DND-41 (cell line): ENCODE data around the gene LARP6.

Source experiments
- ATAC-seq: fragments of 200-7000 bp; cut with Tn5 transposase; 3 replicates; pipeline ENCODE4 v1.9.1; 2021; ENCODE audit warnings: low read depth; ENCODE audit not compliant: insufficient read depth
- DNase-seq: peaks from one replicate; pipeline ENCODE4 v3.0.0-alpha.2; 2020
- H2AFZ ChIP-seq: 2 replicates; pipeline ENCODE4 v1.6.0; 2012; ENCODE audit warnings: low read depth, low read length
- H3K27ac ChIP-seq: 2 replicates; pipeline ENCODE4 v1.5.1; 2012; ENCODE audit warnings: low read length, inconsistent platforms
- H3K27me3 ChIP-seq: fragments of 200-600 bp; sonication (generic); 2 replicates; pipeline ENCODE4 v1.6.0; 2012; ENCODE audit warnings: low read length, mild to moderate bottlenecking, inconsistent platforms; ENCODE audit not compliant: insufficient read depth, poor library complexity
- H3K36me3 ChIP-seq: 2 replicates; pipeline ENCODE4 v1.5.1; 2012; ENCODE audit warnings: low read length, inconsistent platforms; ENCODE audit not compliant: insufficient read depth
- H3K4me1 ChIP-seq: 2 replicates; pipeline ENCODE4 v1.5.1; 2012; ENCODE audit warnings: mild to moderate bottlenecking, low read length; ENCODE audit not compliant: insufficient read depth
- H3K4me2 ChIP-seq: 2 replicates; pipeline ENCODE4 v1.6.0; 2012; ENCODE audit warnings: mild to moderate bottlenecking, moderate library complexity, low read length, inconsistent platforms; ENCODE audit not compliant: insufficient read depth
- H3K4me3 ChIP-seq, 2 experiments: fragments of 200-600 bp in 1 of 2; shearing (Covaris generic) in 1 of 2; 2 replicates each; pipeline ENCODE4 v1.5.1; 2012 to 2016; ENCODE audit warnings: inconsistent platforms in 2 of 2, low read length in 2 of 2, mild to moderate bottlenecking in 2 of 2, low read depth in 1 of 2, moderate library complexity in 1 of 2
- H3K79me2 ChIP-seq: 2 replicates; pipeline ENCODE4 v1.6.0; 2012; ENCODE audit warnings: low read length, inconsistent platforms; ENCODE audit not compliant: insufficient read depth
- H3K9ac ChIP-seq: 2 replicates; pipeline ENCODE4 v1.6.0; 2012; ENCODE audit warnings: low read depth, mild to moderate bottlenecking, inconsistent platforms, low read length, moderate library complexity
- H3K9me3 ChIP-seq: 2 replicates; pipeline ENCODE4 v1.5.1; 2012; ENCODE audit warnings: low read length, moderate library complexity, mild to moderate bottlenecking, inconsistent platforms; ENCODE audit not compliant: insufficient read depth, severe bottlenecking
- H4K20me1 ChIP-seq: 2 replicates; pipeline ENCODE4 v1.6.0; 2012; ENCODE audit warnings: low read length; ENCODE audit not compliant: insufficient read depth
- CTCF ChIP-seq: IDR thresholded peaks from 2 replicates; pipeline ENCODE4 v1.5.1; 2012; ENCODE audit warnings: borderline replicate concordance, low read length, moderate library complexity, mild to moderate bottlenecking; ENCODE audit not compliant: poor library complexity, severe bottlenecking; ENCODE audit errors: extremely low read depth
- EZH2 ChIP-seq: IDR thresholded peaks from 3 replicates; pipeline ENCODE4 v1.6.1; 2012; ENCODE audit warnings: borderline replicate concordance, low read depth, mild to moderate bottlenecking, moderate library complexity, low read length, inconsistent platforms; ENCODE audit not compliant: severe bottlenecking

LARP6 gene

GRCh38 chr15:70802629-70803028, 51.3 kb downstream of the LARP6 start:
- no peak for ATAC-seq
- no peaks in the 10 kb centered on the region for H3K36me3 ChIP-seq
- no peak overlapping the region for H3K4me3 ChIP-seq
- no peak overlapping the region for H3K27ac ChIP-seq
- TF ChIP-seq EZH2 = no peak
- no peak for TF ChIP-seq CTCF
- H3K9ac ChIP-seq = no peak overlapping the region
- H4K20me1 ChIP-seq = no peaks in the 10 kb centered on the region
- DNase-seq = no peak
- no peak overlapping the region for H3K4me2 ChIP-seq
- H2AFZ ChIP-seq = no peak overlapping the region
- no peaks in the 10 kb centered on the region for H3K27me3 ChIP-seq
- H3K9me3 ChIP-seq = no peaks in the 10 kb centered on the region
- H3K79me2 ChIP-seq = no peaks in the 10 kb centered on the region
- no peaks in the 10 kb centered on the region for H3K4me1 ChIP-seq

- H3K4me1 ChIP-seq = no peaks in the 10 kb centered on the region
- no peak for DNase-seq
- H3K36me3 ChIP-seq = no peaks in the 10 kb centered on the region
- H3K4me3 ChIP-seq = no peak overlapping the region
- TF ChIP-seq CTCF (no peak), EZH2 (no peak)
- H3K9ac ChIP-seq = no peak overlapping the region
- no peak overlapping the region for H2AFZ ChIP-seq
- no peaks in the 10 kb centered on the region for H3K79me2 ChIP-seq
- ATAC-seq = no peak
- no peaks in the 10 kb centered on the region for H3K9me3 ChIP-seq
- no peak overlapping the region for H3K4me2 ChIP-seq
- no peak overlapping the region for H3K27ac ChIP-seq
- no peaks in the 10 kb centered on the region for H3K27me3 ChIP-seq
- no peaks in the 10 kb centered on the region for H4K20me1 ChIP-seq
These were observed 52.8 kb downstream of the LARP6 start for GRCh38 chr15:70801109-70801508.

GRCh38 chr15:70799667-70800450, 54.1 kb downstream of the LARP6 start:
- H3K27me3 ChIP-seq = no peaks in the 10 kb centered on the region
- H4K20me1 ChIP-seq = no peaks in the 10 kb centered on the region
- no peak overlapping the region for H3K27ac ChIP-seq
- H3K9ac ChIP-seq = no peak overlapping the region
- H2AFZ ChIP-seq = no peak overlapping the region
- no peaks in the 10 kb centered on the region for H3K4me1 ChIP-seq
- TF ChIP-seq EZH2 (no peak), CTCF (no peak)
- H3K36me3 ChIP-seq = no peaks in the 10 kb centered on the region
- no peaks in the 10 kb centered on the region for H3K9me3 ChIP-seq
- ATAC-seq = no peak
- DNase-seq = no peak
- no peaks in the 10 kb centered on the region for H3K79me2 ChIP-seq
- no peak overlapping the region for H3K4me2 ChIP-seq
- H3K4me3 ChIP-seq = no peak overlapping the region

GRCh38 chr15:70797464-70797863, 56.5 kb downstream of the LARP6 start:
- Histone ChIP-seq H3K4me1 (no peaks in the 10 kb centered on the region), H4K20me1 (no peaks in the 10 kb centered on the region), H2AFZ (no peak overlapping the region), H3K9ac (no peak overlapping the region), H3K36me3 (no peaks in the 10 kb centered on the region), H3K79me2 (no peaks in the 10 kb centered on the region), H3K4me3 (no peak overlapping the region), H3K4me2 (no peak overlapping the region), H3K9me3 (no peaks in the 10 kb centered on the region), H3K27me3 (peaks cover 4% of the 10 kb centered on the region), H3K27ac (no peak overlapping the region)
- TF ChIP-seq CTCF (no peak), EZH2 (no peak)
- DNase-seq (no peak), ATAC-seq (no peak)
